CMK (cell line): ENCODE data around the gene MRPS11.
"Not testable (repeated sequence)": the region's sequence is repeated elsewhere in the genome, so short reads cannot be mapped to it uniquely, and the experiment has no call there.

Source experiments
- DNase-seq: peaks from one replicate; pipeline ENCODE4 v3.0.0-alpha.2; 2010; ENCODE audit warnings: low read depth

MRPS11 gene

DNA sequence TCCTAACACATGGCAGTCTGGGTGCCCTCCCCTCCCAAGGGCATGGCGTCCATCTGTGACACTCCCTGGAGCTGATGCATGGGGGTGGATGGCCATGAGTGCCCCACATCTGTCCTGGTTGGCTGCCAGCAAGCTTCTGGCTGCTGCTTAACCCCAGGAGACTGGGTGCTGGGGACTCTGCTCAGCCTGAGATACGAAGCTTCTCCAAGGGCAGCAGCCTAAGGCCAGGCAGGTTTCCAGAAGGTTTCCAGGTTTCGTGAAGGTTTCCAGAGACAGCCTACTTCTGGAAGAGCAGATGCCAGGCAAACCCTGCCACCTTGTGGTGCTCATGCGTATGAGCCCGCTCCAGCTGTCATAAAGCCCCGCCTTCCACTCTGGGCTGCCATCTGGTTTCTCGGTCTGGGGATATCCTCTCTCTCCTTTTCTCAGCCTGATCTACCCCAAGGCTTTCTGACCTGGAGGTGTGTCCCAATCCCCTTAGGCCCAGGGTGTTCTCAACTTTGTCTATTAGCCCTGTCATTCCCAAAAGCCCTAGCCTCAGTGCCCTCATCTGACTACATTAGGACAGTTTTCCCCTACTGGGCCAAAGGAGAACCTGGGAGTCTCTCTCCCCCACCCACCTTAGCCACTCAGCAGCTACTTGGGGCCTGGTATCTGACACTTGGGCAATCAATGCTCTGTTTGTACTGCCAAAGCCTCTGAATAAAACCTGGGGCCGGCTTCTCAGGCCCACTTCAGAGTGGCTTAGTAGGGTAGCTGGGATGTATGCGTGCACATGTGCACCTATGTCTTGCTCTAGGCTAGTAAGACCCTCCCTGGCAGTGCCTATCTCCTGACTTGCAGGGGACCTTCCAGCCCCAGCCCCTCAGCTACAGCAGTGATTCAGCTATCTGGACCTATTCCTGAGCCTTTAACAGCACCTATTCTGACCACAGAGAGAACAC, 12.4 kb upstream of the MRPS11 start:
- no peak for DNase-seq

- DNase-seq: no peak
Observed at GRCh38 chr15:88456733-88457132, 10.8 kb upstream of the MRPS11 start.

GRCh38 chr15:88463870-88464532, 3.5 kb upstream of the MRPS11 start:
- no peak for DNase-seq

DNA sequence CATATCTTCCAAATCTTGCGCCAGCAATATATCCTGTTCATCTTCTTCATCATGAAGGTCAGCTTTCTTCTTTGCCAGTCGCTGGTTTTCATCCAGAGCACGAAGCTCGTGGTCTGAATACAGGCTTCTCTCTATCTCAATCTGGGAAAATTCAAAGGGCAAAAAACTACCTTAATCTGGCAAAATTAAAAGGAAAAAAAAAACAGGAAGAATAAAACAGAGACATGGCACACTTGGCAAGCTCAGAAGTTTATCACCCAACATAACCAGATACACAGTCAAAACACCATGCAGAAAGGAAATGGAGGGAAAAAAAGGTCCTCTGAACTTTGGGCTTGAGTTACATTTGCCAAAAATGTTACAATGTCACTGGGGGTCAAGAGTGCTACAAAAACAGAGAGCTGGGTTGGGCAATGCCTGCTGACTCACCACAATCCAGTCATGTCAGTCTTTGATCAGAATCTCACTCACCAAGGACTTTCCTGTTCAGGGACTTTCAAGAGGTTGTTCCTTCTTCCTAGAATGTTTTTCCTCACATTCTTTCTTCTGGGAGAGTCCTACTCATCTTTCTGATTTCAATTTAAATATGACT, 1.8 kb upstream of the MRPS11 start:
- no peak for DNase-seq

GRCh38 chr15:88467935-88468528, 524 bp downstream of the MRPS11 start:
- no peak for DNase-seq

GRCh38 chr15:88468721-88469120, 1.2 kb downstream of the MRPS11 start:
- DNase-seq: not testable (repeated sequence)

DNA sequence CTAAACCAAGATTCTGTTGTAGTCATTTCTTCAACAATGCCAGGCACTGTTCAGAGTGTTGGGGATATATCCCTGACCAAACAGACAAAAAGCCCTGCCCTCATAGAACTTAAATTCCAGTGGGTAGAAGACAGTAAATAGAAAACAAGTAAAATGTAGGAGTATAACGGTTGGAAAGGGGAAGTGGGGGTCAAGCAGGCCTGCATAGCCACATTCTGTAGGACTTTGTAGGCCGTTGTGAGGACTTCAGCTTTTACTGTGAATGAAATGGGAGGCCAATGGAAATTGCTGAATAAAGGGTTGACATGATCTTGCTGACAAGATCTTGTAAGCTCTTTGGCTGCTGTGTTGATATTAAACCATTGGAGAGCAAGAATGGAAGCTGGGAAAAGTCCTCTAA, 1.8 kb downstream of the MRPS11 start:
- no peak for DNase-seq

- DNase-seq: no peak
Observed at GRCh38 chr15:88470625-88471372, 3.3 kb downstream of the MRPS11 start.

DNA sequence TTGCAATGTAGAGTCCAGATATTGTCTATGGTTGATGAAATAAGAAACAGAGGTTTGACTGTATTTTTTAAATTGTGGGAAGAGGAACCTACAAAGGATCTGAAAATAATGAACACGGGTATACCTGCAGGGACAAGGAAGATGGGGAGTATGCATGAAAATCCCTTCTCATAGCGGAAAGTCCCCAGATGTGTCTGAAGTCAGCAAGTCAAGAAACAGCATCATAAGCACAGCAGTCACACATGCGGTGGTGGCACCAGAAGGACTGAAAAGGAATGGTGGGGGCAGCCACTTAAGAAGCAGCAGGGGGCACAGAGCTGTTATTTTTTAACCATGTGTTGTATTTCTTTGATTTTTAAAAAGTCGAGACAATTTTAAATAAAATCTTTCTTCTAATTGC, 4.7 kb downstream of the MRPS11 start:
- no peak for DNase-seq

GRCh38 chr15:88473661-88474293, 6.3 kb downstream of the MRPS11 start:
- DNase-seq: not testable (repeated sequence)

GRCh38 chr15:88476635-88477060, 9.1 kb downstream of the MRPS11 start:
- peak; percentile 40 for DNase-seq

- DNase-seq: no peak
Observed at GRCh38 chr15:88477126-88477525, 9.6 kb downstream of the MRPS11 start.

GRCh38 chr15:88477904-88478303, 10.4 kb downstream of the MRPS11 start:
- DNase-seq: no peak

DNA sequence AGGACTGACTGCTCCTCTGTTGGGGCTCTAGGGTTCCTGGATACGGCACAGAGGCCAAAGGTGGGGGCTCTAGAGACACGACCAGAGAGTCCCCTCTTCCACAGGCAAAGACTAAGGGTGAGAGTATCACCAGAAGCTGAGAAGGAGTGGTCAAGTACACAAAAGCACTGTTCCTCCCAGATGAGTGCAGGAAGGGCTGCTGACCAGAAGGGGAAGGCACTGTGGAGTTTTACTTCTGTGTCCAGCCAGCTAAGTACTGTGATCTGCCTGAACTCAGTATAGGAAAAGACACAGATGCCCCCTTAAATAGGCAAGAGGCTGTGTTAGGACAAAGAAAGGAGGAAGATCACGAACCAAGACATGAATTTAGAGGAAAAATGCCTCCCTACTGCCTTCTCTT, 11.7 kb downstream of the MRPS11 start:
- DNase-seq: no peak

- DNase-seq: no peak
Observed at GRCh38 chr15:88480981-88481380, 13.5 kb downstream of the MRPS11 start.

DNA sequence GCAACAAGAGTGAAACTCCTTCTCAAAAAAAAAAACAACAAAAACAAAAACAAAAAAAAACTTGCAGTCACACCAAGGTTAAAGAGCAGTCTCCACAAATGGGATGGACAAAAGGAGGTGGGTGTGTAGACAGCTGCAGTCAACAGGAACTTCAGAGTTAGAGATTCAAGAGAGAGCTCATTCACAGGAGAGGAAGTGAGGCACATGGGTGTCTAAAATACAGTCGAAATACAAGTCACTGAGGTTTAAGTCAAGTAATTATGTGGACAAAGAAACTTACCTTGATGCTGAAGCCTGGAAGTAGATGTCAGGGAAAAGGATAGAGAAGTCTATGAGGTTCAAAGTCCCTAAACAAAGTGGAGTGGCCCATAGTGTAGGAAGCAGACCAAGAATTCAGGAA, 14.8 kb downstream of the MRPS11 start:
- no peak for DNase-seq

DNA sequence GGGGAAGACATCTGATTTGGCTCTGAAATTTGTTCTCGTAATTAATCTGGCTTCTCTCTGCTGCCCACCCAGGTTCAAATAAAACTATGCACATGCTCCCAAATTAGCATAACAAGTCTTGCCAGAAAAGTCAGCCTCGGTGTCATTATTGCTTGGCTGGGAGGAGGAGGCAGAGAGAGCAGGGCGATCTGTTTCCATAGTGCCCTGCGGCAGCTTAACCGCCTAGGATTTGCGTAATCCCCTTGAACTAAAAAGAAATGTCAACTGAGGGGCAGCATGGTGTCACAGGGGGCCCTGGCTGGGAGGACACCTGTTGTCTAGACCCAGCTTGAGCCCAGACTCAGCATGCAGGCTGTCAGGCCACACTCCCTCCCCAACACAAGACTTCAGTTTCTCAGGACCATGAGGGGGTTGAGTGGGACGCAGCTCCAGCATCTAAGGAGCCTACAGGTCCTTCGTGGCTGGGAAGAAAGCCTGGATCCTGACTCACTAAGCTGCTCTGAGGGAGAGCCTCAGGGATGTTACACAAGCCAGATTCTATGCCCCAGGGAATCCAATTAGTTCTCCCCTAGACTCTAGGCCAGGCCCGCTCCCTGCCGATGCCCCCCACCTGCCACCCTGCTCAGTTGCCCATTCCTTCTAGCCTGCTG, 17.3 kb downstream of the MRPS11 start:
- DNase-seq: no peak

DNA sequence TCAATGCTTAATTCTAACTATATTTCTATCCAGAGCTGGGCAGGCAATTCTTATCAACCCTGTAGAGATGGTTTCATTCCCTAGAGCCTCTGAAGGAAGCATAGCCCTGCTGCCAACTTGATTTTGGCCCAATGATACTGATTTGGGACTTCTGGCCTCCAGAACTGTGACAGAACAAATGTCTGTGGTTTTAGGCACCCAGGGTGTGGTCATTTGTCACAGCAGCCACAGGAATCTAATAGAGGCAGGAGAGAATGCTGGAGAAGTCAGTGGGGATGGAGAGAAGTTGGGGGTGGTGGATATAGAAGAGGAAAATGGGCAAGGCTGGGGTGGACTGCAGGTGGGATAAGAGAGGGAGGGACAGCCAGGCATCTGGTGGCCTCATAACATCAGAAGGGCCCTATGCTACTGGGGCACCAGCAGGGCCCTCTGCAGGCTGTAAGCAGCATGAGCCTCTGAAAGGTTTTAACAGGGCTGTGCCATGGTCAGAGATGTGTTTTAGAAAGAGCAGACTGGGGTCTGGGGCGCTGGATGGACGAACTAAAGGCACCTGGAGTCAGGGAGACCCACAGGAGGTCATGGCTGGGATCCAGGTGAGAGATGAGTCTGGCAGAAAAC, 19.8 kb downstream of the MRPS11 start:
- no peak for DNase-seq

DNA sequence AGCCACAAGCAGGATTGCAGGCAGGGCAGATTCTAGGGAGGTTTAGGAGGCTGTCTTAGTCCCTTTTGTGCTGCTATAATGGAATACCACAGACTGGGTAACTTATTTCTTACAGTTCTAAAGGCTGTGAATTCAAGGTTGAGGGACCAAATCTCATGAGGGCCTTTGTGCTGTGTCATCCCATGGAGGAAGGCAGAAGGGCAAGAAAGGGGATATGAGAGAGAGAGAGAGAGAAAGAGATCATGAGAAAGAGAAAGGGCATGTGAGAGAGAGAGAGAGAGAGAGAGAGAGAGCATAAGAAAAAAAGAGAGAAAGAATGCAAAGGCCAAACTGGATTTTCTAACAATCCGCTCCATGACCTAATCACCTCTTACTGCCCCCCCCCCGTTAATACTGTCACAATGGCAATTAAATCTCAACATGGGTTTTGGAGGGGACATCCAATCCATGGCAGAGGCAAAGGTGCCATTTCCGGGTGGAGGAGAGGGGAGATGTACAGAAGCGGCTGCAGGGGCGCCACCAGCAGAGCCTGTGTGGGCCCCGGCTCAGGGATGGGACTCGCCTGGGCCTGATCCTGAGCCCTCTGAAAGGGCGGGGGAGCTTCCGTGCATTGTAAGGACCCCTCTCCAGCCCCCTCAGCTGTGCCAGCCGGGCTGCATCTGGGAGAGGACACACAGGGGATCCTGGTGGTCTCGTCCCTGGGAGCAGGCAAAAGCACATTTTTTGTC, 20.5 kb downstream of the MRPS11 start:
- DNase-seq: no peak

DNA sequence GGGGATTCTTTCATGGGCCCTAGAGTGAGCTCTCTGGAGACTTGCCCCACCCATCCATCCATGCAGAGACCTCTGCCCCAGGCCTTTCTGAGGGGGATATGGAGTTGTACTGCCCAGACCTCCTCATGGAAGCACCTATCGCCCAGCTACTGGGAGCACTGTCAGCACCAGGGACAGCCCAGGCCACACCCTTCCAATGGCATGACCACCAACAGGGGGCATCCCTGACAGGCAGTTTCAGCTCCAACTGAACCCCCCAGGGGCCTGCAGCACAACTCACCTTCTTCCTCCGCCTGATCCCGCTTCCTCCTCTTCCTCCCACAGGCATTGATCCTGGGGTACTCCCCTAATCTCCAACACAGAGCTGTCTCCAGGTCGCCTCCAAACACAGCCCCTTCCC, 21.8 kb downstream of the MRPS11 start:
- no peak for DNase-seq
